Measurements from ENCODE around the gene RAB40C. TPM values are rescaled to one million over a fixed set of nuclear protein-coding genes. Genes with fewer than 3 reads are reported as not detected.

Gene RAB40C
- total RNA-seq, 1 experiment from 2014 or later: 19.9 TPM

DNA sequence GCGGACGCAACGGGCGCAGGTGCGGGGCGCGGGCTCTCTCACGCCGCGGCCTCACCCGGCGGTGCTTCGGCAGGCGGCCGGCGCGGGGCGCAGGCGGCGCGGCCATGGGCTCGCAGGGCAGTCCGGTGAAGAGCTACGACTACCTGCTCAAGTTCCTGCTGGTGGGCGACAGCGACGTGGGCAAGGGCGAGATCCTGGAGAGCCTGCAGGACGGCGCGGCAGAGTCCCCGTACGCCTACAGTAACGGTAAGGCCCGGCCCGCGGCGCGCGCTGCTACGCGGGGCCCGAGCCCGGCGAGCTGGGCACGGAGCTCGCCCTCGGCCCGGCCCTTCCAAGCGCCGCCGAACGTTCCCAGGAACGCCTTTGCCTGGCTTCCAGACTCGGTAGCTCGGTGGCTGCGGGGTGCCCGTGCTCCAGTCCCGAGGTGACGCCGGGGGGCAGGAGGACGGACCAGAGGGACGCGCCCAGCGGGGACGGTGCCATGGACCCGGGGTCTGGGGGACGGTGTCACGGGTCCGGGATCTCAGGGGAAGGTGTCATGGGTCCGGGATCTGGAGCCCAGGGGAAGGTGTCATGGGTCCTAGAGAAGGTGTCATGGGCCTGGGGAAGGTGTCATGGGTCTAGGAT, 435 bp downstream of the RAB40C start:
- no peaks in the 10 kb centered on the region for H3K36me3 ChIP-seq (ENCODE audit: insufficient read depth, low read length, poor library complexity, severe bottlenecking)
- no peaks in the 10 kb centered on the region for H3K9me3 ChIP-seq (ENCODE audit: low read depth, low read length, poor library complexity, severe bottlenecking)
- H3K4me1 ChIP-seq (ENCODE audit: insufficient read depth, low read length, poor library complexity, severe bottlenecking): peaks cover 29% of the 10 kb centered on the region
- BruUV-seq (replicated peaks): no TSS peak
- intact Hi-C loops (cut with micrococcal nuclease; ENCODE audit: unreplicated experiment): no loop called here
- H3K27ac ChIP-seq (ENCODE audit: low read depth, low read length, poor library complexity, severe bottlenecking): peak overlapping the region; percentile 77
- TF ChIP-seq EZH2 (IDR thresholded peaks at IDR 0.05; ENCODE audit: borderline replicate concordance, low read depth, low read length, poor library complexity, severe bottlenecking): no peak
- TF ChIP-seq, protein P1, sequence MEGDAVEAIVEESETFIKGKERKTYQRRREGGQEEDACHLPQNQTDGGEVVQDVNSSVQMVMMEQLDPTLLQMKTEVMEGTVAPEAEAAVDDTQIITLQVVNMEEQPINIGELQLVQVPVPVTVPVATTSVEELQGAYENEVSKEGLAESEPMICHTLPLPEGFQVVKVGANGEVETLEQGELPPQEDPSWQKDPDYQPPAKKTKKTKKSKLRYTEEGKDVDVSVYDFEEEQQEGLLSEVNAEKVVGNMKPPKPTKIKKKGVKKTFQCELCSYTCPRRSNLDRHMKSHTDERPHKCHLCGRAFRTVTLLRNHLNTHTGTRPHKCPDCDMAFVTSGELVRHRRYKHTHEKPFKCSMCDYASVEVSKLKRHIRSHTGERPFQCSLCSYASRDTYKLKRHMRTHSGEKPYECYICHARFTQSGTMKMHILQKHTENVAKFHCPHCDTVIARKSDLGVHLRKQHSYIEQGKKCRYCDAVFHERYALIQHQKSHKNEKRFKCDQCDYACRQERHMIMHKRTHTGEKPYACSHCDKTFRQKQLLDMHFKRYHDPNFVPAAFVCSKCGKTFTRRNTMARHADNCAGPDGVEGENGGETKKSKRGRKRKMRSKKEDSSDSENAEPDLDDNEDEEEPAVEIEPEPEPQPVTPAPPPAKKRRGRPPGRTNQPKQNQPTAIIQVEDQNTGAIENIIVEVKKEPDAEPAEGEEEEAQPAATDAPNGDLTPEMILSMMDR (conservative IDR thresholded peaks at IDR 0.05; ENCODE audit: low read depth, low read length): no peak
- ChIA-PET POLR2A (ENCODE audit: low non-redundant PET) (no interaction called here), CTCF (no interaction called here)
- no peaks in the 10 kb centered on the region for H3K27me3 ChIP-seq (replicated peaks; ENCODE audit: insufficient read depth, low read depth, low read length, poor library complexity)
- peak overlapping the region; percentile 94 for H3K4me3 ChIP-seq (ENCODE audit: low read depth, low read length, poor library complexity, severe bottlenecking)
- DNase-seq (ENCODE audit: low spot score): peak; percentile 37

DNA sequence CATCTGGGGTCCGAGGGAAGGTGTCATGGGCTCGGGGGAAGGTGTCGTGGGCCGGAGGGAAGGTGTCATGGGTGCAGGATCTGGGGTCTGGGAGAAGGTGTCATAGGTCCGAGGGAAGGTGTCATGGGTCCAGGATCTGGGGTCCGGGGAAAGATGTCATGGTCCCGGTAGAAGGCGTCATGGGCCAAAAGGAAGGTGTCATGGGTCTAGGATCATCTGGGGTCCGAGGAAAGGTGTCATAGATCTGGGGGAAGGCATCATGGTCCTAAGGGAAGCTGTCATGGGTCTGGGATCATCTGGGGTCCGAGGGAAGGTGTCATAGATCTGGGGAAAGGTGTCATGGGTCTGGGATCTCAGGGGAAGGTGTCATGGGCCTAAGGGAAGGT, 942 bp downstream of the RAB40C start:
- no TSS peak for BruUV-seq (replicated peaks)
- TF ChIP-seq, protein P1 (conservative IDR thresholded peaks at IDR 0.05; ENCODE audit: low read depth, low read length): no peak
- TF ChIP-seq EZH2 (IDR thresholded peaks at IDR 0.05; ENCODE audit: borderline replicate concordance, low read depth, low read length, poor library complexity, severe bottlenecking): no peak
- ChIA-PET CTCF (no interaction called here), POLR2A (ENCODE audit: low non-redundant PET) (no interaction called here)
- no peak for DNase-seq (ENCODE audit: low spot score)
- peaks cover under 1% of the 10 kb centered on the region for H3K36me3 ChIP-seq (ENCODE audit: insufficient read depth, low read length, poor library complexity, severe bottlenecking)
- intact Hi-C loops (cut with micrococcal nuclease; ENCODE audit: unreplicated experiment): no loop called here
- no peaks in the 10 kb centered on the region for H3K9me3 ChIP-seq (ENCODE audit: low read depth, low read length, poor library complexity, severe bottlenecking)
- H3K27me3 ChIP-seq (replicated peaks; ENCODE audit: insufficient read depth, low read depth, low read length, poor library complexity): no peaks in the 10 kb centered on the region
- H3K4me1 ChIP-seq (ENCODE audit: insufficient read depth, low read length, poor library complexity, severe bottlenecking): peaks cover 26% of the 10 kb centered on the region
- peak overlapping the region; percentile 77 for H3K27ac ChIP-seq (ENCODE audit: low read depth, low read length, poor library complexity, severe bottlenecking)
- peak overlapping the region; percentile 94 for H3K4me3 ChIP-seq (ENCODE audit: low read depth, low read length, poor library complexity, severe bottlenecking)

DNA sequence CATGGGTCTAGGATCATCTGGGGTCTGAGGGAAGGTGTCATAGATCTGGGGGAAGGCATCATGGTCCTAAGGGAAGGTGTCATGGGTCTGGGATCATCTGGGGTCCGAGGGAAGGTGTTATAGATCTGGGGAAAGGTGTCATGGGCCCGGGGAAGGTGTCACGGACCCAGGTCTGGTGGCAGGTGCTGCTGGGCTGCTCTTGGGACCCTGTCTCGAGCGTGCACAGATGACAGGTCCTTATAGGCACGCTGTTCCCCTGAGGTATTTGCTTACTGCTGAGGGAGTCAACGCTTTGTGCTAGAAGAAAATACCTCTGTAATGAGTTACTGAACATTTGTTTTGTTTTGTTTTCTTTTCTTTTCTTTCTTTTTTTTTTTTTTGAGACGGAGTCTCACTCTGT, 1.4 kb downstream of the RAB40C start:
- H3K9me3 ChIP-seq (ENCODE audit: low read depth, low read length, poor library complexity, severe bottlenecking): no peaks in the 10 kb centered on the region
- H3K27ac ChIP-seq (ENCODE audit: low read depth, low read length, poor library complexity, severe bottlenecking): no peak overlapping the region
- no peak for TF ChIP-seq EZH2 (IDR thresholded peaks at IDR 0.05; ENCODE audit: borderline replicate concordance, low read depth, low read length, poor library complexity, severe bottlenecking)
- TF ChIP-seq, protein P1 (conservative IDR thresholded peaks at IDR 0.05; ENCODE audit: low read depth, low read length): no peak
- no peak for DNase-seq (ENCODE audit: low spot score)
- no peaks in the 10 kb centered on the region for H3K27me3 ChIP-seq (replicated peaks; ENCODE audit: insufficient read depth, low read depth, low read length, poor library complexity)
- peaks cover 22% of the 10 kb centered on the region for H3K4me1 ChIP-seq (ENCODE audit: insufficient read depth, low read length, poor library complexity, severe bottlenecking)
- H3K4me3 ChIP-seq (ENCODE audit: low read depth, low read length, poor library complexity, severe bottlenecking): peak overlapping the region; percentile 94
- H3K36me3 ChIP-seq (ENCODE audit: insufficient read depth, low read length, poor library complexity, severe bottlenecking): peaks cover 5% of the 10 kb centered on the region
- intact Hi-C loops (cut with micrococcal nuclease; ENCODE audit: unreplicated experiment): no loop called here
- ChIA-PET POLR2A (ENCODE audit: low non-redundant PET) (no interaction called here), CTCF (no interaction called here)
- BruUV-seq (replicated peaks): no TSS peak
